NB4 (cell line): ENCODE data around the gene ENTPD2.

ENCODE experiments used
- DNase-seq: peaks from one replicate; pipeline ENCODE4 v3.0.0; 2010; ENCODE audit warnings: low read depth
- H3K4me3 ChIP-seq: one replicate; pipeline ENCODE4 v1.5.1; 2011; ENCODE audit warnings: mild to moderate bottlenecking, low read depth, low read length, moderate library complexity
- CTCF ChIP-seq: IDR thresholded peaks from one replicate; pipeline ENCODE4 v1.5.1; 2012; ENCODE audit warnings: low read depth, low read length
- MYC ChIP-seq: IDR thresholded peaks from 2 replicates; pipeline ENCODE4 v1.6.1; 2011; ENCODE audit warnings: low read depth, low read length
- POLR2A ChIP-seq: IDR thresholded peaks from 2 replicates; pipeline ENCODE4 v1.6.1; 2011; ENCODE audit warnings: mild to moderate bottlenecking; ENCODE audit not compliant: insufficient read length; ENCODE audit errors: extremely low read depth
- TF ChIP-seq, protein P1 (sequence below): IDR thresholded peaks from 2 replicates; pipeline ENCODE4 v1.6.1; 2011; ENCODE audit warnings: low read depth, low read length

ENTPD2 gene

DNA sequence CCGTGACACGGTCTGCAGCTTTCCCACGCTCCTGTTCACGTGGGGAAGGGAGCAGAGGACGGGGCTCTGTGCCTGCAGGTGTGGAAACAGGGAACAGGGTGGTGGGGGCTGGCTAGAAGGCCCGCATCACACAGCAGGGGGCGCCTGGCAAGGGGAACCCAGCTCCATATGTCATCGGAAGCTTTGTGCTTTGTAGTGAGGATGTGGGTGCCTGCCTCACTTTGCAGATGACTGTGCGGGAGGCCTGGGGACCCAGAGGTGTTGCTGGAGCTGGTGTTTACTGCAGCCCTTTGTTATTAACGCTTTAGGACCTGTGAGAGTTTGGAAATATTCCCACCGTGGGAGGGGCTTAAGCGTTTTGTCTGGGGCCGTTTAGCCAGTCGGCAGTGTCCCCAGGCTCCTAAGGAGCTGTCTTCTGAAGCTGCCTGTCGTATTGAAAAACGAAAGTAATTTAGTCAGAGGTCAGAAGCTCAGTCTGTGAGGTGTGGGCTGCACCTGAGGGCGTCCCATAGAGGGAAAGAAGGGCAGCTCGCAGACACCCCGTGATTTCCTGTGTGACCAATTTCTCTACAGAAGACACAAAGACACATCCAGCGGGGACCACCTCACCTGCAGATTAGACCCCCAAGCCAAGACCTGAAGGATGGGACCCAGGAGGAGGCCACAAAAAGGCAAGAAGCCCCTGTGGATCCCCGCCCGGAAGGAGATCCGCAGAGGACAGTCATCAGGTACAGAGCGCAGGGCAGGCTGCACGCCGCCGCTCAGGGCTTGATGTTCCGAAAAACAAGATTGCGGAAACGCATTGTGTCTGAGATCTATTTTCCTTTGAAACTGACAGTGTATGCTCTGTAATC lies 42.0 kb upstream of the ENTPD2 start:
- peak; percentile 74 for DNase-seq
- TF ChIP-seq, protein P1, sequence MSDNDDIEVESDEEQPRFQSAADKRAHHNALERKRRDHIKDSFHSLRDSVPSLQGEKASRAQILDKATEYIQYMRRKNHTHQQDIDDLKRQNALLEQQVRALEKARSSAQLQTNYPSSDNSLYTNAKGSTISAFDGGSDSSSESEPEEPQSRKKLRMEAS, result peak; percentile 56; the same call in 1 of the 2 replicates
- TF ChIP-seq CTCF (peak; percentile 22), POLR2A (no peak), MYC (no peak)
- H3K4me3 ChIP-seq, result peak overlapping the region; percentile 36

DNA sequence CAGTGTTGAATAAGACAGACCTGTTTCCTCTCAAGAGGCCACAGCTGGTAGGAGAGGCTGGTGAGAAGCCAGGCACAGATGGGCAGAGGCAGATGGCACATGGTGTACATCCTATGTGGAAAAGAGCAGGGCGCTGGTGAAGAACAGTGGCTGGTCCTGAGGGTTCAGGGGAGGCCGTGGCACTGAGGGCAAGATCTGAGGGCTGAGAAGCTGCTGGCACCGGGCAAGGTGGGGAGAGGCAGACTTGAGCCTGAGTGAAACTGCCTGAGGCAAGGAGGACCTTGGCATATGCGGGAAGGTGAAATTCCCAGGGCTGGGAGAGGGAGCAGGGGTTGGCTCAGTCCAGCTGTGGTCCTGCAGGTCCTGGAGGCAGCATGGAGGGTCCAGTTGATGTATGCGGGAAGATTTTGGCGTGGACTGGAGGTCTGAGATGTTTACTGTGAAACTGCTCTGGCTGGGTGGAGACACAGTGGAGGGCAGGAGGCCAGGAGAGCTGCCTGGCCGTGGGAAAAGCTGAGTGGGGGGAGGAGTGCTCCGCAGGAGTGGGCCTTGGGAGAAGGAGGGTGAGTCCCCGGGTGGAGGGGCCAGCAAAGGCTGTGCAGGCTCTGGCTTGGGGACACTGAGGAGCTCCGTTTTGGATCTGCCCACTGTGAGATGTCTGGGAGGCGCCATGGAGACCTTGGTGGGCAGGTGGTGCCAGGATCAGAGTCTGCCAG lies 35.5 kb upstream of the ENTPD2 start:
- H3K4me3 ChIP-seq, result no peak overlapping the region
- no peak for DNase-seq
- TF ChIP-seq CTCF (no peak), MYC (no peak), POLR2A (no peak)
- TF ChIP-seq, protein P1, result no peak

- TF ChIP-seq POLR2A, result no peak
- no peak for TF ChIP-seq CTCF
- TF ChIP-seq MYC, result no peak
- TF ChIP-seq, protein P1, result no peak
- H3K4me3 ChIP-seq, result peak overlapping the region; percentile 73
These were observed 34.3 kb upstream of the ENTPD2 start for GRCh38 chr9:137088121-137088520.

GRCh38 chr9:137087409-137087925 lies 33.6 kb upstream of the ENTPD2 start:
- H3K4me3 ChIP-seq, result peak overlapping the region; percentile 73
- peak; percentile 74 for DNase-seq

More at GRCh38 chr9:137088121-137088520, 34.3 kb upstream of the ENTPD2 start:
- DNase-seq, result no peak

More at GRCh38 chr9:137087409-137087925, 33.6 kb upstream of the ENTPD2 start:
- TF ChIP-seq CTCF (no peak), POLR2A (no peak), MYC (peak; percentile 58)
- TF ChIP-seq, protein P1, result no peak
